ENCODE measurements around the gene ANO6.

The ANO6 gene

DNA sequence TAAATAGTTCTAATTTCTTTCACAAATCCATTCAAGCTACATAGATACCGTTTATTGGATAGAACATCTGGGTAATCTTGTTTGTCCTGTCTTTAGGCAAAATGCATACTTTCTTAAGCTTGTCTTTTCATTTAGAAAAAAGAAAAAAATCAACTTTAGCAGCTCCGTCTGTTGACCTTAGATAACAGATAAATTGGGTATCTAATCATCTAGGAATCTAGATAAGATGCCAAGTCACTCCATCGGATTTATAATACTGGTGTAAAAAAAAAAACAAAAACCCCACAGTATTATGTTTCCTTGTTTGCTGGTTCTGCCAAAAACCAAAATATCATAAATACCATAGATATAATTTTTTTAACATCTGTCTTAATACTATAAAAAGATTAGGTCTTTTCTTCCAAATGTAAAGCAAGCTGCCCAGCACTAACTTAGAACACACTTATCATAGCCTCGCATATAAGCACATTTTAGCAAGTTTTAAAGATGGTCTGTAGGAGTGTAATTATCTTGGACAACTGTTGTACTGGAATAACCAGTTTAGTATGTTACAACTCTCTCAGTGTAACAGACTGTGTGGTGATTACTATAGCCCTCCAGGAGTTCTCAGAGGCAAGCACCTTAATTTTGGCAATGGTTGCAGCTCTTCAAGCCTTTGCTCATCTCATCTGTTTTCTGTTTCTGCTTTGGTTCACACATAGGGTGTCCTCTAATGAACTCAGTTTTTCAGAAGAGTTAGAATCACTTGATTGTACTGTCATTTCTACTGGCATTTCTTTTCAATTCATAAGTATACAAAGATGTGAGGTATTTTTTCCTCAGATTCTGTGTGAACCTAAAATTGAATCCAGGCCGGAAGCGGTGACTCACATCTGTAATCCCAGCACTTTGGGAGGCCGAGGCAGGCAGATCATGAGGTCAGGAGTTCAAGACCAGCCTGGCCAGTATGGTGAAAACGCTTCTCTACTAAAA is 83.1 kb downstream of the ANO6 start:
- peaks cover 9% of the 10 kb centered on the region for H3K36me3 ChIP-seq
- H3K27me3 ChIP-seq = no peaks in the 10 kb centered on the region
- no peak overlapping the region for H3K4me3 ChIP-seq
- no peaks in the 10 kb centered on the region for H3K9me3 ChIP-seq
- TF ChIP-seq Cebpa-rat (IDR thresholded peaks at IDR 0.05) = no peak
- no peak overlapping the region for H3K4me2 ChIP-seq
- H3K4me1 ChIP-seq = 0 out of 2 replicates have a peak, but pooled peaks cover 7% of the 10 kb centered on the region
- H4K20me1 ChIP-seq = peaks cover 6% of the 10 kb centered on the region; the same call in 1 of the 2 replicates
- no peak overlapping the region for H3K9ac ChIP-seq
- H3K27ac ChIP-seq = no peak overlapping the region

DNA sequence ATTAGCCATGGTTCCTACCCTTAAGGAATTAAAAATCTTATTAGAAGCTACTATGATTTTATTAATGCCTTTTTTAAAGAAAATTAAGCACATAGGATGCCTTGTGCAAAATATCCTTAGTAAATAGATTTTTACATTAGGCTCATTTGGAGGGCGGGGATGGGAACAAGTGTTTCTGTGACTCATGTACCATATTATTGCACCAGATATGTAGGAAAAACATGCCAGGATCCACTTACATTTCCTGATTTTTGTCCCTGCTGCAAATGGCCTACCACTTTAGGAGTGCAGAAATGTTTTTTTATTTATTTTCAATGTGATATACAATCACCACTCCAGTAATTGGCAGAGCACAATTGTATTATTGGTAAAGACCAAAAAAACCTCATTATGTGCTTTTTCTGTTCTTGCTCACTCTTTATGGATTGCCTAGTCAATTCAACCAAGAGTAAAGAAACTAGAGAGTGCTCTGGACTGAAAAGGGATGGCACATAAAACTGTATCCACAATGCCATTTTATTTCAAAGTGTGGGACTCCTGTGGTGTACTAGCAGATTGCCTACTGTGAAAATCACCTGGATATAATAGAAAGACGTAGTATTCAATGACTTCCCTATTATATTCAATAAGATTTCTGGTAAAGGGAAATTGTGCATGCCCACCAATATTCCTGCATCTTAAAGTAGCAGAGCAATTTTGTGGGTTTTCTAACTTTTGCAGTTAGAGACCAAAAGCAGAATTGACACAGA is 86.9 kb downstream of the ANO6 start:
- TF ChIP-seq Cebpa-rat (IDR thresholded peaks at IDR 0.05) = no peak
- Histone ChIP-seq H3K27me3 (no peaks in the 10 kb centered on the region), H4K20me1 (no peaks in the 10 kb centered on the region), H3K4me1 (0 out of 2 replicates have a peak, but pooled peaks cover under 1% of the 10 kb centered on the region), H3K4me2 (no peak overlapping the region), H3K9ac (no peak overlapping the region), H3K27ac (no peak overlapping the region), H3K36me3 (peaks cover 30% of the 10 kb centered on the region), H3K4me3 (no peak overlapping the region), H3K9me3 (no peaks in the 10 kb centered on the region)

DNA sequence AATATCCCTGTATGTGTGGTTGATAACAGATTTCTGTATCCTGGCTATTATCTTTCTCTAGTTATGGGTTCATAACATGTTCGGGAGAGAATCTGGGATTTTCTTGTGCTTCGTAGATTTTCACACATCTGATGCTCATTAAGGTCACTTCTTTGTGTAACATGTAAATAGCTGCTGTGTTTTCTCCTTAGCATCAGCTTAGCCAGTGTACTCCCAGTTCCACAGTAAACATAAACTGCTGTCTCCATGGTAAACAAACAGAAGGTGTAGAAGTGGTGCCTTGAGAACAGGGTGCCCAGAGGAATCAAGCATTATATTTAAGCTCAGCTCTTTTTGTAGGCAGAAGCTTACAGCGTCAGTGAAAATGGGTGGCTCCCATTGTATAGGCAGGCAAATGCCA is 88.0 kb downstream of the ANO6 start:
- Histone ChIP-seq H3K4me2 (no peak overlapping the region), H3K9ac (no peak overlapping the region), H3K4me3 (no peak overlapping the region), H3K36me3 (peaks cover 30% of the 10 kb centered on the region), H3K9me3 (no peaks in the 10 kb centered on the region), H4K20me1 (no peaks in the 10 kb centered on the region), H3K27me3 (no peaks in the 10 kb centered on the region), H3K4me1 (no peaks in the 10 kb centered on the region), H3K27ac (no peak overlapping the region)
- no peak for TF ChIP-seq Cebpa-rat (IDR thresholded peaks at IDR 0.05)

DNA sequence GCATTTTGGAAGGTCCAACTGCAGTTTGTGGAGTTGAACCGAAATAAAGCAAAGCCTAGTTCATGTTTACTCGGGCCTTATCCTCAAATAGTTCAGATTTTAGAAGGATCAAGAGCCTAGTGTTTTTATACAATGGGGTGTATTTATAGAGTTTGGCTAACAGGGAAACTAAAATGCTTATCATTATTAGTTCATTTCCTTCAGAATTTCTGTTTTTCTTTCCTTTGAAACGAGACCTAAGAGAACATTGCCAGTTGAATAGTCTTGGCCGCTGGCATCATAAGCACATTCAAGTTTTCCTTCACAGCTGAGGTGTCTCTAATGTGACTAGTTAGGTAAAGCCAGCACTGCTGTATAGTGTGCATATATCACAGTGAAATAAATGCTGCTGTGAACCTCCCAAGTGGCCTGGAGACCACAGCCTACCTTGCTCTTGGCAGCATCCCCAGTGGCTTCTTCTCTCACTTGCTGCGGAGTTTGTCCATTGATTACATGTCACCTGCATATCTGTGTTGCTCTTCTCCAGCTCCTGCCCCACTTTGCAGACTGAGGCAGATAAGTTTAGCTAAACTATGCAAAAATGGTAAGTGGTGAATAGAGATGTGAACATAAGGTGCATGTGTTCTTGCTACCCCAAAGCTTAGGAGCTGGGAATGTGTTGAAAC is 88.8 kb downstream of the ANO6 start:
- Histone ChIP-seq H3K4me1 (no peaks in the 10 kb centered on the region), H3K4me2 (no peak overlapping the region), H3K27me3 (no peaks in the 10 kb centered on the region), H3K4me3 (no peak overlapping the region), H3K27ac (no peak overlapping the region), H3K9ac (no peak overlapping the region), H3K36me3 (peaks cover 30% of the 10 kb centered on the region), H4K20me1 (no peaks in the 10 kb centered on the region), H3K9me3 (no peaks in the 10 kb centered on the region)
- no peak for TF ChIP-seq Cebpa-rat (IDR thresholded peaks at IDR 0.05)

DNA sequence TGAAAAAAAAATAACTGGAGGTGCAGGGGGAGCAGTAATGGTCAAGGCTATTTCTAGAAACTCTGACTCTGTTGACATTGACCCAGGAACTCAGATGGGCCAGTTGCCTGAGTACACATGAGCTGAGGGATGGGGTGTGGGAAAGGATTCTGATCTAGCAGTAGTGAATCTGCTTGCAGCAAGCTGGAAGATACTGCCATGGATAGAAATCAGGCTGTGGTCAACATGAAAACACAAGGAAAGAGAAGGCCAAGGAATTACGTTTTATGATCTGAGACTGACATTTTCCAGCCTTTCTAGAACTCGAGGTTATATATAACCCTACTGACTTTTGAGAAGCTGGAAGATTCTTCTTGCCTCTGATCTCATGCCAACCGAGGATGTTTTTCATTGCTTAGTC is 90.0 kb downstream of the ANO6 start:
- no peak for TF ChIP-seq Cebpa-rat (IDR thresholded peaks at IDR 0.05)
- Histone ChIP-seq H3K9ac (no peak overlapping the region), H3K4me2 (no peak overlapping the region)

GRCh38 chr12:45309836-45310626 is 94.1 kb downstream of the ANO6 start:
- Histone ChIP-seq H3K4me3 (no peak overlapping the region), H3K9me3 (peaks cover 3% of the 10 kb centered on the region), H4K20me1 (no peaks in the 10 kb centered on the region), H3K4me1 (no peaks in the 10 kb centered on the region), H3K27ac (no peak overlapping the region), H3K36me3 (peaks cover 29% of the 10 kb centered on the region), H3K4me2 (no peak overlapping the region), H3K9ac (no peak overlapping the region), H3K27me3 (no peaks in the 10 kb centered on the region)
- no peak for TF ChIP-seq Cebpa-rat (IDR thresholded peaks at IDR 0.05)

More for the DNA sequence above, 90.0 kb downstream of the ANO6 start:
- Histone ChIP-seq H3K27ac (no peak overlapping the region), H3K27me3 (no peaks in the 10 kb centered on the region), H3K36me3 (peaks cover 30% of the 10 kb centered on the region), H4K20me1 (no peaks in the 10 kb centered on the region), H3K9me3 (no peaks in the 10 kb centered on the region), H3K4me3 (no peak overlapping the region), H3K4me1 (no peaks in the 10 kb centered on the region)

DNA sequence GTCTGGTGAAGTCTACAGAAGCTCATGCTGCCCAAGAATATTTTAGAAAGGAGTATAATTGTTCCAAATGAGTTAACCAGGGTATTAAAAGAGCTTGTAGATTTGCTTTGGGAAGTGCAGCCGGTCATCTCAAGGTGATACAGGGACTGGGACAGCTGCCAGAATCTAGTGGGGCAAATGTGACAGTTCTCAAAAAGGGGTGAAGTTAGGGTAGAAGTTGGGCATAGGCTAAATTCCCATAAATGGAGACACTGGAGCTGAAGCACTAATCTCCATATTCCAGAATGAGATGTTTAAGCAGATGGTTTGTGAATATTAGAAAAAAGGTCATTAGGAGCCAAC is 94.7 kb downstream of the ANO6 start:
- H3K9ac ChIP-seq = no peak overlapping the region
- H3K4me2 ChIP-seq = no peak overlapping the region
- H3K4me1 ChIP-seq = no peaks in the 10 kb centered on the region
- H3K27ac ChIP-seq = no peak overlapping the region
- H3K36me3 ChIP-seq = peaks cover 32% of the 10 kb centered on the region
- TF ChIP-seq Cebpa-rat (IDR thresholded peaks at IDR 0.05) = no peak
- H3K27me3 ChIP-seq = no peaks in the 10 kb centered on the region
- H3K4me3 ChIP-seq = no peak overlapping the region
- H4K20me1 ChIP-seq = no peaks in the 10 kb centered on the region
- H3K9me3 ChIP-seq = peaks cover 8% of the 10 kb centered on the region

DNA sequence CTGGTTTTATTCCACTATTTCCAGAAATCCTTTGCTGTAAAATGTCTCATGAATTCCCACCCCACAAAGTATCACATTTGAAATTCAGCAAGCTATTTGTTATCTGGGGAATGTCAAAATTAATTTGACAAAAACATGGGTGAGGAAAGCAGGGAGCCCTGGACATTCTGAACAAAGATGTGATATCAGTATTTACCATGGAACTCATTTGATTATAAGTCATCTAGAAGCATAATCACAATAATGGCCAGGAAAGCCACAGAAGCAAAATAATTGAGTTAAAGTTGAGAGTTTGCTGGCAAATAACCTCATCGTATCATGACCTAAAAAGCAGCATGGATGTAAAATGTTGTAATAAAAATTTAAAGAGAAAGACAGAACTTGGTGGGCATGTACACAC is 96.1 kb downstream of the ANO6 start:
- no peak overlapping the region for H3K4me2 ChIP-seq
- H4K20me1 ChIP-seq = no peaks in the 10 kb centered on the region

GRCh38 chr12:45314770-45315169 is 98.9 kb downstream of the ANO6 start:
- no peak overlapping the region for H3K4me3 ChIP-seq
- H3K9me3 ChIP-seq = peaks cover 13% of the 10 kb centered on the region
- no peak overlapping the region for H3K9ac ChIP-seq
- no peak overlapping the region for H3K4me2 ChIP-seq
- H4K20me1 ChIP-seq = no peaks in the 10 kb centered on the region
- TF ChIP-seq Cebpa-rat (IDR thresholded peaks at IDR 0.05) = no peak
- no peaks in the 10 kb centered on the region for H3K27me3 ChIP-seq
- no peak overlapping the region for H3K27ac ChIP-seq
- no peaks in the 10 kb centered on the region for H3K4me1 ChIP-seq
- H3K36me3 ChIP-seq = peaks cover 30% of the 10 kb centered on the region

More for the DNA sequence above, 96.1 kb downstream of the ANO6 start:
- H3K9me3 ChIP-seq = peaks cover 8% of the 10 kb centered on the region
- peaks cover 35% of the 10 kb centered on the region for H3K36me3 ChIP-seq
- no peak overlapping the region for H3K4me3 ChIP-seq
- H3K4me1 ChIP-seq = no peaks in the 10 kb centered on the region
- H3K9ac ChIP-seq = no peak overlapping the region
- H3K27me3 ChIP-seq = no peaks in the 10 kb centered on the region
- TF ChIP-seq Cebpa-rat (IDR thresholded peaks at IDR 0.05) = no peak
- H3K27ac ChIP-seq = no peak overlapping the region
